IMR-90 (cell line): ENCODE results near the gene TAGLN2. TPM values are rescaled to one million over a fixed set of nuclear protein-coding genes. Genes with fewer than 3 reads are reported as not detected.

Experiments
- ATAC-seq: fragments of 200-7000 bp; cut with Tn5 transposase; 2 replicates; pipeline ENCODE4 v1.9.1; 2020; ENCODE audit warnings: low read depth, mild to moderate bottlenecking, moderate library complexity
- BruUV-seq: library from RNA; stranded (reverse); fragments of 400-500 nt; replicated peaks from 2 replicates; lab custom pipeline; 2021; lab: Mats Ljungman, UMichigan
- CTCF ChIA-PET: fragments of 300-600 bp; formaldehyde crosslinking; extraction: SDS; loops from one replicate; lab custom pipeline; 2021; ENCODE audit warnings: antibody characterized with exemption; lab: Yijun Ruan, JAX
- POLR2A ChIA-PET: fragments of 300-600 bp; sonication (Branson Sonifier 250); formaldehyde crosslinking; loops from one replicate; lab custom pipeline; 2022; ENCODE audit warnings: antibody characterized with exemption; ENCODE audit not compliant: unreplicated experiment; lab: Charles Lee
- DNase-seq: peaks from one replicate; pipeline ENCODE4 v3.0.0; 2013
- H2AFZ ChIP-seq: replicated peaks from 2 replicates; pipeline ENCODE3; 2013; ENCODE audit warnings: low read length, mild to moderate bottlenecking; ENCODE audit not compliant: poor library complexity
- H2AK5ac ChIP-seq: 2 replicates; pipeline ENCODE4 v1.6.1; 2013; ENCODE audit warnings: low read depth, low read length, inconsistent platforms
- H2AK9ac ChIP-seq: replicated peaks from 2 replicates; pipeline ENCODE3; 2013; ENCODE audit warnings: mild to moderate bottlenecking, low read depth, low read length, moderate library complexity; ENCODE audit not compliant: poor library complexity
- H2BK120ac ChIP-seq: 2 replicates; pipeline ENCODE4 v1.6.1; 2013; ENCODE audit warnings: low read depth, low read length, inconsistent platforms
- H2BK15ac ChIP-seq: 3 replicates; pipeline ENCODE4 v1.6.1; 2013; ENCODE audit warnings: low read depth, low read length, inconsistent platforms
- H2BK20ac ChIP-seq: 2 replicates; pipeline ENCODE4 v1.6.1; 2013; ENCODE audit warnings: low read depth, mild to moderate bottlenecking, inconsistent platforms, low read length, moderate library complexity
- H2BK5ac ChIP-seq: 2 replicates; pipeline ENCODE4 v1.6.1; 2013; ENCODE audit warnings: mild to moderate bottlenecking, low read depth, low read length, inconsistent platforms; ENCODE audit not compliant: poor library complexity, severe bottlenecking
- H3K14ac ChIP-seq: replicated peaks from 2 replicates; pipeline ENCODE4 v1.6.1; 2013; ENCODE audit warnings: low read depth, low read length, inconsistent platforms
- H3K18ac ChIP-seq: 2 replicates; pipeline ENCODE4 v1.6.1; 2013; ENCODE audit warnings: low read depth, low read length, control low read depth
- H3K23ac ChIP-seq: 2 replicates; pipeline ENCODE4 v1.6.1; 2013; ENCODE audit warnings: low read depth, low read length, inconsistent platforms
- H3K27ac ChIP-seq: 2 replicates; pipeline ENCODE4 v1.5.1; 2013; ENCODE audit warnings: mild to moderate bottlenecking, control low read depth, low read length; ENCODE audit not compliant: insufficient read depth
- H3K27me3 ChIP-seq: 2 replicates; pipeline ENCODE4 v1.6.1; 2013; ENCODE audit warnings: low read length; ENCODE audit not compliant: control insufficient read depth, insufficient read depth
- H3K36me3 ChIP-seq: 2 replicates; pipeline ENCODE4 v1.6.1; 2013; ENCODE audit warnings: low read length, mixed read lengths; ENCODE audit not compliant: control insufficient read depth, insufficient read depth
- H3K4ac ChIP-seq: 2 replicates; pipeline ENCODE4 v1.6.1; 2013; ENCODE audit warnings: low read depth, low read length, inconsistent platforms
- H3K4me1 ChIP-seq: 2 replicates; pipeline ENCODE4 v1.6.1; 2013; ENCODE audit warnings: low read length, mixed read lengths; ENCODE audit not compliant: control insufficient read depth, insufficient read depth
- H3K4me2 ChIP-seq: 2 replicates; pipeline ENCODE4 v1.6.1; 2013; ENCODE audit warnings: low read depth, mild to moderate bottlenecking, control low read depth, low read length, moderate library complexity
- H3K4me3 ChIP-seq: 2 replicates; pipeline ENCODE4 v1.5.1; 2013; ENCODE audit warnings: low read depth, mild to moderate bottlenecking, control low read depth, low read length, moderate library complexity; ENCODE audit not compliant: insufficient read depth
- H3K56ac ChIP-seq: 2 replicates; pipeline ENCODE4 v1.6.1; 2013; ENCODE audit warnings: low read length, inconsistent platforms; ENCODE audit not compliant: insufficient read depth; ENCODE audit errors: extremely low read depth
- H3K79me1 ChIP-seq, 2 experiments: 2 replicates each; pipeline ENCODE4 v1.6.1; 2013; ENCODE audit warnings: low read length in 2 of 2, inconsistent platforms in 1 of 2, low read depth in 1 of 2
- H3K9ac ChIP-seq: 2 replicates; pipeline ENCODE4 v1.6.1; 2013; ENCODE audit warnings: low read depth, low read length, control low read depth
- H3K9me1 ChIP-seq: 2 replicates; pipeline ENCODE4 v1.6.1; 2013; ENCODE audit warnings: low read length, inconsistent platforms; ENCODE audit not compliant: insufficient read depth
- H3K9me3 ChIP-seq: 2 replicates; pipeline ENCODE4 v1.6.1; 2013; ENCODE audit warnings: low read length; ENCODE audit not compliant: control insufficient read depth, insufficient read depth
- H4K20me1 ChIP-seq: 2 replicates; pipeline ENCODE4 v1.6.1; 2013; ENCODE audit warnings: low read length, inconsistent platforms; ENCODE audit not compliant: insufficient read depth
- H4K5ac ChIP-seq: 2 replicates; pipeline ENCODE4 v1.6.1; 2013; ENCODE audit warnings: mild to moderate bottlenecking, low read depth, low read length, control low read depth
- H4K8ac ChIP-seq, 2 experiments: 2 replicates each; pipeline ENCODE4 v1.6.1; 2013; ENCODE audit warnings: low read depth in 2 of 2, low read length in 2 of 2, control low read depth in 1 of 2, inconsistent platforms in 1 of 2
- H4K91ac ChIP-seq: 2 replicates; pipeline ENCODE4 v1.6.1; 2013; ENCODE audit warnings: low read depth, low read length, inconsistent platforms; ENCODE audit not compliant: insufficient read depth
- BHLHE40 ChIP-seq: fragments of 150-350 bp; IDR thresholded peaks from 2 replicates; pipeline ENCODE4 v1.6.1; 2016; ENCODE audit warnings: mild to moderate bottlenecking, low read depth, low read length
- MXI1 ChIP-seq: IDR thresholded peaks from 2 replicates; pipeline ENCODE4 v1.6.1; 2012; ENCODE audit warnings: low read depth, mild to moderate bottlenecking, low read length, moderate library complexity, borderline replicate concordance
- NFE2L2 ChIP-seq: fragments of 150-350 bp; IDR thresholded peaks from 2 replicates; pipeline ENCODE4 v1.6.1; 2016; ENCODE audit warnings: low read depth, mild to moderate bottlenecking, low read length
- POLR2A ChIP-seq: IDR thresholded peaks from 2 replicates; pipeline ENCODE4 v1.6.1; 2012; ENCODE audit warnings: mild to moderate bottlenecking, low read depth, low read length
- WGBS, 2 experiments: methylation state at CpG; one replicate each; pipeline versions ENCODE4 v1.1.5 to v1.1.7; 2013; ENCODE audit warnings: missing lambda C conversion rate in 2 of 2; ENCODE audit not compliant: insufficient read length in 1 of 2; ENCODE audit errors: extremely low coverage in 2 of 2; 5-methylcytosine and 5-hydroxymethylcytosine counted together
- dilution Hi-C: fragments of 300-500 bp; cut with HindIII; formaldehyde crosslinking; loops from one replicate; pipeline ENCODE4 v1.14.3; 2018; ENCODE audit warnings: low sequenced_read_pairs; ENCODE audit not compliant: unreplicated experiment
- in situ Hi-C: fragments of 300-500 bp; cut with MboI; formaldehyde crosslinking; loops from 3 replicates; pipeline ENCODE4 v1.14.3; 2019; ENCODE audit warnings: low sequenced_read_pairs, inconsistent platforms, mixed read lengths
- intact Hi-C: fragments of 100-400 bp; cut with micrococcal nuclease; formaldehyde crosslinking; loops from 2 replicates; pipeline ENCODE4 v1.10.0; 2022
- polyA plus RNA-seq, 3 experiments: library from polyadenylated mRNA; depleted of rRNA; stranded (reverse); fragments of >200 nt; gene quantifications; 2 replicates each; pipeline ENCODE4 v1.2.3, GENCODE V29; 2012; ENCODE audit warnings: low replicate concordance in 1 of 3
- total RNA-seq: library from RNA; depleted of rRNA; stranded (reverse); fragments of >200 nt; gene quantifications from 2 replicates; pipeline ENCODE4 v1.2.3, GENCODE V29; 2012

The TAGLN2 gene
- total and polyA plus RNA-seq, 2 of the 4 experiments (the other 2 are of a cell fraction) = 440 to 634 TPM

DNA sequence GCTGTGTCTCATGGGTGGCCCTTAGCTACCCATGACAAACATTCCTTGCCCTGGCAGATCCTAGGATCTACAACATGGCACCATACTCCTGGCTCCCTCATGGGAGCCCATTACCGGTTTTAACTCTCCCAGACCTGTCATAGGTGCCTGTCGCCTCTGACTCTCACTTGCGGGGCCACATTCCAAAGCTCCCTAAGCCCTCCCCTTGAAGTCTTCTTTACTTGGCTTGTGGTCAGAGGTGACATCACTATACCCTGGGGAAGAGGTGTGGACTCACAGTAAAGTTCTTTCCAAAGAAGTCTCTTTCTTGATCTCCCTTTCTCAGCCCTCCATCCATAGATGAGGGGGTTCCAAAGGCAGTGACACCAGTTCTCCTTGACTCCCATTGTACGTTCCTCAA lies 34.1 kb upstream of the TAGLN2 start:
- DNase-seq = no peak
- ATAC-seq = no peak

More for the DNA sequence above, 34.1 kb upstream of the TAGLN2 start:
- Histone ChIP-seq H2BK15ac (no peak overlapping the region), H3K4ac (no peak overlapping the region), H4K8ac (no peak overlapping the region), H2BK120ac (no peak overlapping the region), H3K14ac (no peak overlapping the region), H2AK5ac (no peak overlapping the region), H4K20me1 (no peaks in the 10 kb centered on the region), H4K5ac (no peak overlapping the region), H3K9ac (no peak overlapping the region), H3K79me1 (no peaks in the 10 kb centered on the region), H2AK9ac (no peak overlapping the region), H3K18ac (no peak overlapping the region), H2AFZ (no peak overlapping the region), H3K9me1 (no peaks in the 10 kb centered on the region), H3K4me3 (no peak overlapping the region), H3K27ac (no peak overlapping the region), H4K91ac (no peak overlapping the region), H2BK5ac (no peak overlapping the region), H3K4me1 (peaks cover 2% of the 10 kb centered on the region; the same call in 1 of the 2 replicates), H3K9me3 (no peaks in the 10 kb centered on the region), H3K4me2 (no peak overlapping the region), H3K36me3 (no peaks in the 10 kb centered on the region), H2BK20ac (no peak overlapping the region), H3K56ac (no peak overlapping the region), H3K27me3 (peaks cover 1% of the 10 kb centered on the region), H3K23ac (no peak overlapping the region)
- no peak for TF ChIP-seq BHLHE40
- no peak for TF ChIP-seq NFE2L2
- no peak for TF ChIP-seq MXI1
- no peak for TF ChIP-seq POLR2A
- intact Hi-C loops (no loop called here), in situ Hi-C loops (no loop called here), dilution Hi-C loops (no loop called here)
- no TSS peak for BruUV-seq
- CTCF ChIA-PET = interaction anchor here (1.0 kb wide), 1 partner anchor 14 kb away, joined by 3 read pairs; no protein-coding TSS in a partner anchor
- 20% methylated on average over 1 of the region's 4 CpGs; no CpG with 5 or more reads in 1 of the 2 experiments for WGBS, 2 experiments
- POLR2A ChIA-PET = no interaction called here
